Esophagus squamous epithelium (tissue), 4 donors: Measurements from ENCODE around the gene KDM6B.

Experiments
- POLR2A ChIP-seq, 4 donors: fragments of 450-650 bp; IDR thresholded peaks; one replicate each; pipeline ENCODE4 v1.6.1; 2017; ENCODE audit warnings: antibody characterized with exemption in 4 of 4, mild to moderate bottlenecking in 4 of 4, moderate library complexity in 3 of 4
- TF ChIP-seq, protein P1 (sequence below), 6 experiments: fragments of 450-650 bp in 4 of 6; fragments of 200-600 bp in 2 of 6; sonication (generic) in 2 of 6; IDR thresholded peaks; one replicate each; pipeline ENCODE4 v1.5.1; 2016 to 2019; ENCODE audit warnings: antibody characterized with exemption in 6 of 6, mild to moderate bottlenecking in 4 of 6, moderate library complexity in 4 of 6

GRCh38 chr17:7840875-7841274 is 6.9 kb downstream of the KDM6B start:
- TF ChIP-seq, protein P1, sequence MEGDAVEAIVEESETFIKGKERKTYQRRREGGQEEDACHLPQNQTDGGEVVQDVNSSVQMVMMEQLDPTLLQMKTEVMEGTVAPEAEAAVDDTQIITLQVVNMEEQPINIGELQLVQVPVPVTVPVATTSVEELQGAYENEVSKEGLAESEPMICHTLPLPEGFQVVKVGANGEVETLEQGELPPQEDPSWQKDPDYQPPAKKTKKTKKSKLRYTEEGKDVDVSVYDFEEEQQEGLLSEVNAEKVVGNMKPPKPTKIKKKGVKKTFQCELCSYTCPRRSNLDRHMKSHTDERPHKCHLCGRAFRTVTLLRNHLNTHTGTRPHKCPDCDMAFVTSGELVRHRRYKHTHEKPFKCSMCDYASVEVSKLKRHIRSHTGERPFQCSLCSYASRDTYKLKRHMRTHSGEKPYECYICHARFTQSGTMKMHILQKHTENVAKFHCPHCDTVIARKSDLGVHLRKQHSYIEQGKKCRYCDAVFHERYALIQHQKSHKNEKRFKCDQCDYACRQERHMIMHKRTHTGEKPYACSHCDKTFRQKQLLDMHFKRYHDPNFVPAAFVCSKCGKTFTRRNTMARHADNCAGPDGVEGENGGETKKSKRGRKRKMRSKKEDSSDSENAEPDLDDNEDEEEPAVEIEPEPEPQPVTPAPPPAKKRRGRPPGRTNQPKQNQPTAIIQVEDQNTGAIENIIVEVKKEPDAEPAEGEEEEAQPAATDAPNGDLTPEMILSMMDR (IDR thresholded peaks at IDR 0.05) = no peak
- no peak for TF ChIP-seq POLR2A (IDR thresholded peaks at IDR 0.05)
